Ascending aorta (tissue), 2 donors: ENCODE measurements around the gene AKT1S1. TPM values are rescaled to one million over a fixed set of nuclear protein-coding genes. Genes with fewer than 3 reads are reported as not detected.

ENCODE experiments used
- DNase-seq, 2 donors: peaks; one replicate each; pipeline ENCODE4 v3.0.0-alpha.2; 2019; ENCODE audit warnings: low spot score in 2 of 2
- H3K27ac ChIP-seq, 2 donors: fragments of 200-600 bp; sonication (generic); one replicate each; pipeline ENCODE4 v1.5.1; 2016 to 2017; ENCODE audit warnings: mild to moderate bottlenecking in 1 of 2
- H3K27me3 ChIP-seq: fragments of 200-600 bp; sonication (generic); one replicate; pipeline ENCODE4 v1.5.1; 2017
- H3K36me3 ChIP-seq, 2 donors: fragments of 200-600 bp; sonication (generic); one replicate each; pipeline ENCODE4 v1.5.1; 2016
- H3K4me1 ChIP-seq, 2 donors: fragments of 200-600 bp; sonication (generic); one replicate each; pipeline ENCODE4 v1.5.1; 2016 to 2017; ENCODE audit warnings: mild to moderate bottlenecking in 1 of 2
- H3K4me3 ChIP-seq, 2 donors: fragments of 200-600 bp; sonication (generic); one replicate each; pipeline ENCODE4 v1.5.1; 2016 to 2017; ENCODE audit warnings: mild to moderate bottlenecking in 1 of 2
- H3K9me3 ChIP-seq, 2 donors: fragments of 200-600 bp; sonication (generic); one replicate each; pipeline ENCODE4 v1.5.1; 2016
- CTCF ChIP-seq, 3 experiments: fragments of 200-600 bp in 2 of 3; fragments of 450-650 bp in 1 of 3; sonication (generic) in 2 of 3; IDR thresholded peaks; one replicate each; pipeline ENCODE4 v1.5.1; 2016 to 2019; ENCODE audit warnings: antibody characterized with exemption in 3 of 3, mild to moderate bottlenecking in 1 of 3, moderate library complexity in 1 of 3
- intact Hi-C: fragments of 100-400 bp; cut with DNase I; formaldehyde crosslinking; loops from one replicate; pipeline ENCODE4 v1.15.1; 2023
- total RNA-seq: library from RNA; depleted of rRNA; stranded (reverse); fragments of >200 nt; gene quantifications from one replicate; pipeline ENCODE4 v1.1.0, GENCODE V29; 2016

Gene AKT1S1
- total RNA-seq, 1 donor from 2014 or later, result 12.8 TPM

GRCh38 chr19:49855277-49855675 is 21.9 kb downstream of the AKT1S1 start:
- Histone ChIP-seq H3K36me3 (peaks cover 46 to 58% of the 10 kb centered on the region in 2 donors), H3K27me3 (no peaks in the 10 kb centered on the region), H3K27ac (no peak overlapping the region), H3K9me3 (no peaks in the 10 kb centered on the region), H3K4me1 (peaks cover 4 to 10% of the 10 kb centered on the region in 2 donors), H3K4me3 (no peak overlapping the region)
- intact Hi-C loops, result loop anchor here (10.0 kb wide), 1 partner anchor 1220 kb away; the partner anchor contains the start of gene DBP
- no peak for TF ChIP-seq CTCF (IDR thresholded peaks at IDR 0.05)
- DNase-seq, result no peak

GRCh38 chr19:49854378-49855263 is 22.5 kb downstream of the AKT1S1 start:
- Histone ChIP-seq H3K36me3 (peaks cover 39 to 52% of the 10 kb centered on the region in 2 donors), H3K9me3 (no peaks in the 10 kb centered on the region), H3K27ac (no peak overlapping the region), H3K27me3 (no peaks in the 10 kb centered on the region), H3K4me3 (no peak overlapping the region), H3K4me1 (peaks cover 4 to 10% of the 10 kb centered on the region in 2 donors)
- intact Hi-C loops, result loop anchor here (10.0 kb wide), 1 partner anchor 1220 kb away; the partner anchor contains the start of gene DBP
- TF ChIP-seq CTCF (IDR thresholded peaks at IDR 0.05), result no peak
- no peak for DNase-seq

GRCh38 chr19:49853852-49854377 is 23.2 kb downstream of the AKT1S1 start:
- Histone ChIP-seq H3K27ac (no peak overlapping the region), H3K9me3 (no peaks in the 10 kb centered on the region), H3K4me1 (peaks cover 4 to 10% of the 10 kb centered on the region in 2 donors), H3K36me3 (peaks cover 34 to 45% of the 10 kb centered on the region in 2 donors), H3K27me3 (no peaks in the 10 kb centered on the region), H3K4me3 (no peak overlapping the region)
- intact Hi-C loops, result loop anchor here (10.0 kb wide), 1 partner anchor 1219 kb away; the partner anchor contains the start of gene DBP
- no peak for DNase-seq
- TF ChIP-seq CTCF (IDR thresholded peaks at IDR 0.05), result no peak

GRCh38 chr19:49852631-49853126 is 24.5 kb downstream of the AKT1S1 start:
- intact Hi-C loops, result loop anchor here (10.0 kb wide), 1 partner anchor 1218 kb away; the partner anchor contains the start of gene DBP
- DNase-seq, result no peak
- no peak for TF ChIP-seq CTCF (IDR thresholded peaks at IDR 0.05)
- peaks cover 4 to 10% of the 10 kb centered on the region in 2 donors for H3K4me1 ChIP-seq
- H3K36me3 ChIP-seq, result peaks cover 22 to 33% of the 10 kb centered on the region in 2 donors
- H3K27me3 ChIP-seq, result no peaks in the 10 kb centered on the region
- peak overlapping the region; percentile 85 to 90 for H3K4me3 ChIP-seq
- H3K9me3 ChIP-seq, result no peaks in the 10 kb centered on the region
- no peak overlapping the region for H3K27ac ChIP-seq

GRCh38 chr19:49851456-49852259 is 25.5 kb downstream of the AKT1S1 start:
- H3K27ac ChIP-seq, result peak overlapping the region; percentile 99 to 100
- H3K9me3 ChIP-seq, result no peaks in the 10 kb centered on the region
- no peak for TF ChIP-seq CTCF (IDR thresholded peaks at IDR 0.05)
- H3K4me1 ChIP-seq, result peaks cover 4 to 10% of the 10 kb centered on the region in 2 donors
- H3K4me3 ChIP-seq, result peak overlapping the region; percentile 85 to 90
- no peak for DNase-seq
- intact Hi-C loops, result loop anchor here (1.0 to 10.0 kb wide), 3 partner anchors 16 to 1217 kb away; partner anchors contain the start of genes DBP, PNKP and PRMT1
- peaks cover 12 to 22% of the 10 kb centered on the region in 2 donors for H3K36me3 ChIP-seq
- H3K27me3 ChIP-seq, result no peaks in the 10 kb centered on the region
